DOHH2 (cell line): ENCODE data around the gene COL18A1.

Source experiments
- H3F3A ChIP-seq: fragments of 200-600 bp; sonication (generic), shearing (Covaris generic); 2 replicates; pipeline ENCODE4 v1.6.0; 2016; ENCODE audit warnings: antibody characterized with exemption, mild to moderate bottlenecking; ENCODE audit not compliant: control insufficient read depth, insufficient read depth
- H3K27ac ChIP-seq: fragments of 200-600 bp; sonication (generic); 2 replicates; pipeline ENCODE4 v1.5.1; 2014; ENCODE audit warnings: low read depth, mild to moderate bottlenecking, low read length, moderate library complexity
- H3K27me3 ChIP-seq: fragments of 200-600 bp; sonication (generic); 2 replicates; pipeline ENCODE4 v1.6.1; 2014; ENCODE audit warnings: mild to moderate bottlenecking, low read length, mixed read lengths; ENCODE audit not compliant: control insufficient read depth
- H3K36me3 ChIP-seq: fragments of 200-600 bp; sonication (generic); 2 replicates; pipeline ENCODE4 v1.6.1; 2014; ENCODE audit warnings: mild to moderate bottlenecking, low read length, moderate library complexity, mixed read lengths; ENCODE audit not compliant: control insufficient read depth
- H3K4me1 ChIP-seq: fragments of 200-600 bp; sonication (generic); 2 replicates; pipeline ENCODE4 v1.6.1; 2014; ENCODE audit warnings: mild to moderate bottlenecking, low read length, mixed read lengths; ENCODE audit not compliant: control insufficient read depth
- H3K4me2 ChIP-seq: fragments of 200-600 bp; sonication (generic); 2 replicates; pipeline ENCODE4 v1.6.0; 2014; ENCODE audit warnings: mild to moderate bottlenecking, low read length, moderate library complexity
- H3K4me3 ChIP-seq: fragments of 200-600 bp; sonication (generic); 2 replicates; pipeline ENCODE4 v1.5.1; 2014; ENCODE audit warnings: mild to moderate bottlenecking, low read length, mixed read lengths
- H3K79me2 ChIP-seq: fragments of 200-600 bp; sonication (generic); 2 replicates; pipeline ENCODE4 v1.6.1; 2014; ENCODE audit warnings: mild to moderate bottlenecking, low read length, mixed read lengths; ENCODE audit not compliant: control insufficient read depth
- H3K9me2 ChIP-seq: fragments of 200-600 bp; sonication (generic); replicated peaks from 2 replicates; pipeline ENCODE4 v1.6.1; 2014; ENCODE audit warnings: mild to moderate bottlenecking, low read length, mixed read lengths; ENCODE audit not compliant: control insufficient read depth
- H3K9me3 ChIP-seq: fragments of 200-600 bp; sonication (generic); 2 replicates; pipeline ENCODE4 v1.6.1; 2014; ENCODE audit warnings: antibody characterized with exemption, low read length, mixed read lengths; ENCODE audit not compliant: control insufficient read depth, insufficient read depth
- H4K20me1 ChIP-seq: fragments of 200-600 bp; sonication (generic); 2 replicates; pipeline ENCODE4 v1.6.0; 2014; ENCODE audit warnings: low read depth, mild to moderate bottlenecking, antibody characterized with exemption, low read length, moderate library complexity; ENCODE audit not compliant: control insufficient read depth, insufficient read depth
- CTCF ChIP-seq: fragments of 200-600 bp; sonication (generic); IDR thresholded peaks from one replicate; pipeline ENCODE4 v1.5.1; 2014; ENCODE audit warnings: antibody characterized with exemption, mild to moderate bottlenecking, low read depth, low read length; ENCODE audit not compliant: poor library complexity, severe bottlenecking
- EZH2phosphoT487 ChIP-seq: fragments of 200-600 bp; sonication (generic); IDR thresholded peaks from 2 replicates; pipeline ENCODE4 v1.6.1; 2017; ENCODE audit warnings: borderline replicate concordance, mild to moderate bottlenecking, antibody characterized with exemption, low read length, moderate library complexity, mixed read lengths

The COL18A1 gene

GRCh38 chr21:45416620-45417019 is 11.7 kb downstream of the COL18A1 start:
- Histone ChIP-seq H3K36me3 (no peaks in the 10 kb centered on the region), H3K9me2 (no peaks in the 10 kb centered on the region), H3K9me3 (no peaks in the 10 kb centered on the region), H3K4me3 (no peak overlapping the region), H3K27ac (no peak overlapping the region), H3K4me1 (no peaks in the 10 kb centered on the region), H4K20me1 (no peaks in the 10 kb centered on the region), H3K79me2 (no peaks in the 10 kb centered on the region), H3K4me2 (no peak overlapping the region), H3K27me3 (no peaks in the 10 kb centered on the region), H3F3A (no peaks in the 10 kb centered on the region)
- TF ChIP-seq EZH2phosphoT487 (no peak), CTCF (no peak)

GRCh38 chr21:45417256-45417950 is 12.4 kb downstream of the COL18A1 start:
- Histone ChIP-seq H3K9me3 (no peaks in the 10 kb centered on the region), H3K4me2 (no peak overlapping the region), H4K20me1 (no peaks in the 10 kb centered on the region), H3K4me3 (no peak overlapping the region), H3K9me2 (no peaks in the 10 kb centered on the region), H3K79me2 (no peaks in the 10 kb centered on the region), H3K36me3 (no peaks in the 10 kb centered on the region), H3F3A (no peaks in the 10 kb centered on the region), H3K27ac (no peak overlapping the region), H3K4me1 (no peaks in the 10 kb centered on the region), H3K27me3 (no peaks in the 10 kb centered on the region)
- TF ChIP-seq CTCF (no peak), EZH2phosphoT487 (no peak)

- no peaks in the 10 kb centered on the region for H4K20me1 ChIP-seq
- no peaks in the 10 kb centered on the region for H3K79me2 ChIP-seq
- no peaks in the 10 kb centered on the region for H3F3A ChIP-seq
- no peak overlapping the region for H3K4me2 ChIP-seq
- no peaks in the 10 kb centered on the region for H3K4me1 ChIP-seq
- H3K9me2 ChIP-seq = no peaks in the 10 kb centered on the region
- TF ChIP-seq CTCF (no peak), EZH2phosphoT487 (no peak)
- no peak overlapping the region for H3K4me3 ChIP-seq
- no peak overlapping the region for H3K27ac ChIP-seq
- H3K27me3 ChIP-seq = no peaks in the 10 kb centered on the region
- no peaks in the 10 kb centered on the region for H3K36me3 ChIP-seq
- no peaks in the 10 kb centered on the region for H3K9me3 ChIP-seq
These were observed 13.0 kb downstream of the COL18A1 start for GRCh38 chr21:45417951-45418300.
